HAP-1 (cell line): Measurements from ENCODE around the gene LRRC56.

Source experiments
- DNase-seq, 2 experiments: peaks; one replicate each; pipeline ENCODE4 v3.0.0-alpha.2; 2016 to 2020; ENCODE audit warnings: low spot score in 2 of 2
- H3K27me3 ChIP-seq: fragments of 250-450 bp; sonication (Bioruptor Pico); 2 replicates; pipeline ENCODE4 v1.5.1; 2020; ENCODE audit warnings: low read depth, mild to moderate bottlenecking, moderate library complexity
- H3K36me3 ChIP-seq: fragments of 250-450 bp; sonication (Bioruptor Pico); replicated peaks from 2 replicates; pipeline ENCODE4 v1.5.1; 2020; ENCODE audit warnings: mild to moderate bottlenecking
- H3K4me1 ChIP-seq: fragments of 250-450 bp; sonication (Bioruptor Pico); 2 replicates; pipeline ENCODE4 v1.5.1; 2020; ENCODE audit warnings: mild to moderate bottlenecking
- H3K4me3 ChIP-seq: fragments of 250-450 bp; sonication (Bioruptor Pico); 2 replicates; pipeline ENCODE4 v1.5.1; 2020; ENCODE audit warnings: mild to moderate bottlenecking, moderate library complexity
- H3K9me3 ChIP-seq: fragments of 250-450 bp; sonication (Bioruptor Pico); 2 replicates; pipeline ENCODE4 v1.5.1; 2020; ENCODE audit warnings: mild to moderate bottlenecking, moderate library complexity
- in situ Hi-C: fragments of 300-500 bp; cut with MboI; formaldehyde crosslinking; loops from 3 replicates; pipeline ENCODE4 v1.14.3; 2020; ENCODE audit warnings: low sequenced_read_pairs, inconsistent platforms, mixed read lengths

The LRRC56 gene

GRCh38 chr11:579830-580601, 42.7 kb downstream of the LRRC56 start:
- in situ Hi-C loops = no loop called here
- Histone ChIP-seq H3K27me3 (no peaks in the 10 kb centered on the region), H3K9me3 (no peaks in the 10 kb centered on the region), H3K4me1 (peaks cover 6% of the 10 kb centered on the region), H3K4me3 (no peak overlapping the region), H3K36me3 (peaks cover 41% of the 10 kb centered on the region)
- DNase-seq = no peak

- peaks cover 6% of the 10 kb centered on the region for H3K4me1 ChIP-seq
- no peak for DNase-seq
- in situ Hi-C loops = no loop called here
- peaks cover 47% of the 10 kb centered on the region for H3K36me3 ChIP-seq
- no peaks in the 10 kb centered on the region for H3K9me3 ChIP-seq
- H3K27me3 ChIP-seq = no peaks in the 10 kb centered on the region
- no peak overlapping the region for H3K4me3 ChIP-seq
Observed at GRCh38 chr11:581342-581741, 44.0 kb downstream of the LRRC56 start.

- Histone ChIP-seq H3K27me3 (no peaks in the 10 kb centered on the region), H3K4me1 (peaks cover 6% of the 10 kb centered on the region), H3K9me3 (no peaks in the 10 kb centered on the region), H3K4me3 (no peak overlapping the region), H3K36me3 (peaks cover 51% of the 10 kb centered on the region)
- DNase-seq = no peak
- in situ Hi-C loops = no loop called here
Observed at GRCh38 chr11:581752-582151, 44.4 kb downstream of the LRRC56 start.

- no peak for DNase-seq
- H3K27me3 ChIP-seq = no peaks in the 10 kb centered on the region
- H3K4me3 ChIP-seq = no peak overlapping the region
- in situ Hi-C loops = no loop called here
- no peaks in the 10 kb centered on the region for H3K4me1 ChIP-seq
- H3K9me3 ChIP-seq = no peaks in the 10 kb centered on the region
- peaks cover 68% of the 10 kb centered on the region for H3K36me3 ChIP-seq
Observed at GRCh38 chr11:584287-584686, 47.0 kb downstream of the LRRC56 start.

- H3K36me3 ChIP-seq = peaks cover 75% of the 10 kb centered on the region
Observed at GRCh38 chr11:586376-587316, 49.3 kb downstream of the LRRC56 start.

GRCh38 chr11:587546-587945, 50.2 kb downstream of the LRRC56 start:
- Histone ChIP-seq H3K9me3 (no peaks in the 10 kb centered on the region), H3K4me3 (no peak overlapping the region), H3K27me3 (no peaks in the 10 kb centered on the region), H3K4me1 (no peaks in the 10 kb centered on the region), H3K36me3 (peaks cover 72% of the 10 kb centered on the region)
- in situ Hi-C loops = no loop called here
- no peak for DNase-seq

More at GRCh38 chr11:586376-587316, 49.3 kb downstream of the LRRC56 start:
- no peak overlapping the region for H3K4me3 ChIP-seq
- no peaks in the 10 kb centered on the region for H3K4me1 ChIP-seq
- no peaks in the 10 kb centered on the region for H3K9me3 ChIP-seq
- in situ Hi-C loops = no loop called here
- DNase-seq = no peak
- no peaks in the 10 kb centered on the region for H3K27me3 ChIP-seq

- Histone ChIP-seq H3K4me3 (no peak overlapping the region), H3K4me1 (no peaks in the 10 kb centered on the region), H3K36me3 (peaks cover 72% of the 10 kb centered on the region), H3K9me3 (no peaks in the 10 kb centered on the region), H3K27me3 (no peaks in the 10 kb centered on the region)
- in situ Hi-C loops = no loop called here
- DNase-seq = no peak
Observed at GRCh38 chr11:587978-588380, 50.7 kb downstream of the LRRC56 start.

- H3K36me3 ChIP-seq = peaks cover 82% of the 10 kb centered on the region
Observed at GRCh38 chr11:589798-590197, 52.5 kb downstream of the LRRC56 start.

GRCh38 chr11:590997-591396, 53.7 kb downstream of the LRRC56 start:
- Histone ChIP-seq H3K9me3 (no peaks in the 10 kb centered on the region), H3K36me3 (peaks cover 91% of the 10 kb centered on the region), H3K27me3 (no peaks in the 10 kb centered on the region), H3K4me1 (no peaks in the 10 kb centered on the region), H3K4me3 (no peak overlapping the region)
- in situ Hi-C loops = no loop called here
- DNase-seq = no peak

More at GRCh38 chr11:589798-590197, 52.5 kb downstream of the LRRC56 start:
- in situ Hi-C loops = no loop called here
- Histone ChIP-seq H3K27me3 (no peaks in the 10 kb centered on the region), H3K9me3 (no peaks in the 10 kb centered on the region), H3K4me3 (no peak overlapping the region), H3K4me1 (no peaks in the 10 kb centered on the region)
- DNase-seq = no peak

- DNase-seq = no peak
- Histone ChIP-seq H3K36me3 (peaks cover 88% of the 10 kb centered on the region), H3K27me3 (no peaks in the 10 kb centered on the region), H3K4me1 (no peaks in the 10 kb centered on the region), H3K9me3 (no peaks in the 10 kb centered on the region), H3K4me3 (no peak overlapping the region)
- in situ Hi-C loops = no loop called here
Observed at GRCh38 chr11:592501-592900, 55.2 kb downstream of the LRRC56 start.

- Histone ChIP-seq H3K4me3 (no peak overlapping the region), H3K27me3 (no peaks in the 10 kb centered on the region), H3K9me3 (no peaks in the 10 kb centered on the region), H3K4me1 (no peaks in the 10 kb centered on the region), H3K36me3 (peaks cover 88% of the 10 kb centered on the region)
- in situ Hi-C loops = no loop called here
- no peak for DNase-seq
Observed at GRCh38 chr11:592918-593317, 55.6 kb downstream of the LRRC56 start.

GRCh38 chr11:593347-593746, 56.0 kb downstream of the LRRC56 start:
- in situ Hi-C loops = no loop called here
- Histone ChIP-seq H3K36me3 (peaks cover 88% of the 10 kb centered on the region), H3K4me1 (no peaks in the 10 kb centered on the region)

GRCh38 chr11:595400-595799, 58.1 kb downstream of the LRRC56 start:
- H3K9me3 ChIP-seq = no peaks in the 10 kb centered on the region
- in situ Hi-C loops = no loop called here
- no peaks in the 10 kb centered on the region for H3K27me3 ChIP-seq
- H3K4me3 ChIP-seq = no peak overlapping the region
- peaks cover 84% of the 10 kb centered on the region for H3K36me3 ChIP-seq
- DNase-seq = no peak
- no peaks in the 10 kb centered on the region for H3K4me1 ChIP-seq

More at GRCh38 chr11:593347-593746, 56.0 kb downstream of the LRRC56 start:
- no peaks in the 10 kb centered on the region for H3K9me3 ChIP-seq
- no peak overlapping the region for H3K4me3 ChIP-seq
- DNase-seq = no peak
- H3K27me3 ChIP-seq = no peaks in the 10 kb centered on the region

GRCh38 chr11:596374-596773, 59.0 kb downstream of the LRRC56 start:
- H3K36me3 ChIP-seq = peaks cover 81% of the 10 kb centered on the region

More at GRCh38 chr11:596374-596773, 59.0 kb downstream of the LRRC56 start:
- Histone ChIP-seq H3K9me3 (no peaks in the 10 kb centered on the region), H3K4me1 (no peaks in the 10 kb centered on the region), H3K27me3 (no peaks in the 10 kb centered on the region), H3K4me3 (no peak overlapping the region)
- in situ Hi-C loops = no loop called here
- no peak for DNase-seq
